ENCODE data around the gene SLC39A11. TPM values are rescaled to one million over a fixed set of nuclear protein-coding genes. Genes with fewer than 3 reads are reported as not detected.

Gene SLC39A11
- total RNA-seq, 1 experiment from 2014 or later = 57.1 TPM

- no peak overlapping the region for H3K4me3 ChIP-seq
- no TSS peak for BruUV-seq (replicated peaks)
- H3K36me3 ChIP-seq (ENCODE audit: low read depth) = peaks cover 20% of the 10 kb centered on the region; the same call in 1 of the 2 replicates
- no peak overlapping the region for H3K4me2 ChIP-seq
- H3K4me1 ChIP-seq (replicated peaks; ENCODE audit: insufficient read depth) = peaks cover 17% of the 10 kb centered on the region
- no peak overlapping the region for H3K27ac ChIP-seq
- peaks cover 15% of the 10 kb centered on the region for H3F3A ChIP-seq (ENCODE audit: insufficient read depth, low read depth)
- no peak overlapping the region for H2AFZ ChIP-seq
- POLR2A ChIA-PET (ENCODE audit: unreplicated experiment) = no interaction called here
- intact Hi-C loops (cut with micrococcal nuclease; ENCODE audit: unreplicated experiment) = no loop called here
- H3K9me3 ChIP-seq (ENCODE audit: insufficient read depth, low read depth) = peaks cover 7% of the 10 kb centered on the region; the same call in 1 of the 2 replicates
- DNase-seq = no peak
- no peaks in the 10 kb centered on the region for H4K20me1 ChIP-seq (ENCODE audit: insufficient read depth)
- CTCF ChIA-PET = no interaction called here
- no peaks in the 10 kb centered on the region for H3K9me2 ChIP-seq (ENCODE audit: insufficient read depth)
- H3K27me3 ChIP-seq (ENCODE audit: insufficient read depth, low read depth) = no peaks in the 10 kb centered on the region
- no peak for TF ChIP-seq EZH2 (IDR thresholded peaks at IDR 0.05; ENCODE audit: low read depth)
- no peak for TF ChIP-seq CTCF (conservative IDR thresholded peaks at IDR 0.05)
- no peaks in the 10 kb centered on the region for H3K79me2 ChIP-seq (ENCODE audit: low read depth)
These were observed 386.5 kb downstream of the SLC39A11 start for GRCh38 chr17:72705905-72706395.

- Histone ChIP-seq H3K4me1 (replicated peaks; ENCODE audit: insufficient read depth) (no peaks in the 10 kb centered on the region; the same call in 1 of the 2 replicates), H3F3A (ENCODE audit: insufficient read depth, low read depth) (no peaks in the 10 kb centered on the region; the same call in 1 of the 2 replicates), H3K4me2 (no peak overlapping the region), H3K9me2 (ENCODE audit: insufficient read depth) (no peaks in the 10 kb centered on the region), H3K79me2 (ENCODE audit: low read depth) (no peaks in the 10 kb centered on the region), H3K36me3 (ENCODE audit: low read depth) (peaks cover 12% of the 10 kb centered on the region; the same call in 1 of the 2 replicates), H3K9me3 (ENCODE audit: insufficient read depth, low read depth) (no peaks in the 10 kb centered on the region), H3K27me3 (ENCODE audit: insufficient read depth, low read depth) (no peaks in the 10 kb centered on the region), H4K20me1 (ENCODE audit: insufficient read depth) (no peaks in the 10 kb centered on the region), H3K4me3 (no peak overlapping the region), H2AFZ (no peak overlapping the region), H3K27ac (no peak overlapping the region)
- ChIA-PET CTCF (no interaction called here), POLR2A (ENCODE audit: unreplicated experiment) (no interaction called here)
- no TSS peak for BruUV-seq (replicated peaks)
- intact Hi-C loops (cut with micrococcal nuclease; ENCODE audit: unreplicated experiment) = no loop called here
- no peak for DNase-seq
- TF ChIP-seq CTCF (conservative IDR thresholded peaks at IDR 0.05) (no peak), EZH2 (IDR thresholded peaks at IDR 0.05; ENCODE audit: low read depth) (no peak)
These were observed 389.5 kb downstream of the SLC39A11 start for GRCh38 chr17:72702998-72703397.

- no TSS peak for BruUV-seq (replicated peaks)
- no peaks in the 10 kb centered on the region for H3K79me2 ChIP-seq (ENCODE audit: low read depth)
- no peak overlapping the region for H2AFZ ChIP-seq
- no peaks in the 10 kb centered on the region; the same call in 1 of the 2 replicates for H3F3A ChIP-seq (ENCODE audit: insufficient read depth, low read depth)
- H3K4me3 ChIP-seq = no peak overlapping the region
- H3K9me3 ChIP-seq (ENCODE audit: insufficient read depth, low read depth) = no peaks in the 10 kb centered on the region
- TF ChIP-seq CTCF (conservative IDR thresholded peaks at IDR 0.05) (no peak), EZH2 (IDR thresholded peaks at IDR 0.05; ENCODE audit: low read depth) (no peak)
- no peaks in the 10 kb centered on the region for H3K27me3 ChIP-seq (ENCODE audit: insufficient read depth, low read depth)
- intact Hi-C loops (cut with micrococcal nuclease; ENCODE audit: unreplicated experiment) = no loop called here
- H3K36me3 ChIP-seq (ENCODE audit: low read depth) = peaks cover 12% of the 10 kb centered on the region; the same call in 1 of the 2 replicates
- no peaks in the 10 kb centered on the region for H4K20me1 ChIP-seq (ENCODE audit: insufficient read depth)
- CTCF ChIA-PET = no interaction called here
- no peaks in the 10 kb centered on the region for H3K9me2 ChIP-seq (ENCODE audit: insufficient read depth)
- no peaks in the 10 kb centered on the region; the same call in 1 of the 2 replicates for H3K4me1 ChIP-seq (replicated peaks; ENCODE audit: insufficient read depth)
- no peak overlapping the region for H3K27ac ChIP-seq
- POLR2A ChIA-PET (ENCODE audit: unreplicated experiment) = no interaction called here
- H3K4me2 ChIP-seq = no peak overlapping the region
- no peak for DNase-seq
These were observed 390.3 kb downstream of the SLC39A11 start for GRCh38 chr17:72702136-72702735.

All from PC-9 (cell line).